H9 (cell line): ENCODE data around the gene ARHGAP22. TPM values are rescaled to one million over a fixed set of nuclear protein-coding genes. Genes with fewer than 3 reads are reported as not detected.

ENCODE experiments used
- DNase-seq: peaks from one replicate; pipeline ENCODE4 v3.0.0-alpha.2; 2017
- H2AFZ ChIP-seq: one replicate; pipeline ENCODE4 v1.6.1; 2013; ENCODE audit warnings: mild to moderate bottlenecking, low read length, control low read depth, moderate library complexity
- H2AK5ac ChIP-seq: 2 replicates; pipeline ENCODE4 v1.6.1; 2013; ENCODE audit warnings: low read length, control low read depth, mixed read lengths; ENCODE audit not compliant: insufficient read length
- H2BK120ac ChIP-seq: one replicate; pipeline ENCODE4 v1.6.1; 2013; ENCODE audit warnings: low read depth, mild to moderate bottlenecking, low read length, control low read depth, inconsistent platforms; ENCODE audit not compliant: poor library complexity, severe bottlenecking
- H2BK12ac ChIP-seq: 2 replicates; pipeline ENCODE4 v1.6.1; 2013; ENCODE audit warnings: low read length, control low read depth, mixed read lengths, low read depth; ENCODE audit not compliant: insufficient read length
- H2BK15ac ChIP-seq: 2 replicates; pipeline ENCODE4 v1.6.1; 2013; ENCODE audit warnings: low read depth, low read length, control low read depth
- H2BK20ac ChIP-seq: one replicate; pipeline ENCODE4 v1.6.1; 2013; ENCODE audit warnings: low read depth, mild to moderate bottlenecking, low read length, control low read depth, inconsistent platforms; ENCODE audit not compliant: poor library complexity, severe bottlenecking
- H2BK5ac ChIP-seq: 2 replicates; pipeline ENCODE4 v1.6.1; 2013; ENCODE audit warnings: low read length, control low read depth, mixed read lengths; ENCODE audit not compliant: insufficient read length
- H3K14ac ChIP-seq: 2 replicates; pipeline ENCODE4 v1.6.1; 2013; ENCODE audit warnings: low read length, control low read depth; ENCODE audit not compliant: insufficient read depth
- H3K18ac ChIP-seq: 2 replicates; pipeline ENCODE4 v1.6.1; 2013; ENCODE audit warnings: low read depth, mild to moderate bottlenecking, mixed read lengths, low read length, control low read depth; ENCODE audit not compliant: insufficient read length
- H3K23ac ChIP-seq: 2 replicates; pipeline ENCODE4 v1.6.1; 2013; ENCODE audit warnings: low read length, control low read depth, mixed read lengths, low read depth; ENCODE audit not compliant: insufficient read length
- H3K23me2 ChIP-seq: 2 replicates; pipeline ENCODE4 v1.6.1; 2013; ENCODE audit warnings: low read depth, mild to moderate bottlenecking, mixed read lengths, low read length, control low read depth; ENCODE audit not compliant: insufficient read length, poor library complexity, severe bottlenecking
- H3K27ac ChIP-seq: 2 replicates; pipeline ENCODE4 v1.5.1; 2013; ENCODE audit warnings: low read length, control low read depth, mixed read lengths, low read depth; ENCODE audit not compliant: insufficient read length
- H3K27me3 ChIP-seq: 2 replicates; pipeline ENCODE4 v1.6.1; 2013; ENCODE audit warnings: low read length, control low read depth, inconsistent platforms; ENCODE audit not compliant: insufficient read depth
- H3K4ac ChIP-seq: 2 replicates; pipeline ENCODE4 v1.6.1; 2013; ENCODE audit warnings: low read depth, mild to moderate bottlenecking, control low read depth, inconsistent platforms, low read length, moderate library complexity
- H3K4me1 ChIP-seq: 2 replicates; pipeline ENCODE4 v1.6.1; 2013; ENCODE audit warnings: low read length, control low read depth, inconsistent platforms; ENCODE audit not compliant: insufficient read depth
- H3K4me2 ChIP-seq: 2 replicates; pipeline ENCODE4 v1.6.1; 2013; ENCODE audit warnings: low read length, control low read depth, mixed read lengths; ENCODE audit not compliant: insufficient read length, insufficient read depth
- H3K56ac ChIP-seq: 2 replicates; pipeline ENCODE4 v1.6.1; 2013; ENCODE audit warnings: low read depth, mild to moderate bottlenecking, mixed read lengths, low read length, control low read depth; ENCODE audit not compliant: insufficient read length
- H3K79me1 ChIP-seq: 2 replicates; pipeline ENCODE4 v1.6.1; 2013; ENCODE audit warnings: low read depth, mild to moderate bottlenecking, moderate library complexity, low read length, control low read depth, inconsistent platforms; ENCODE audit not compliant: insufficient read depth, poor library complexity, severe bottlenecking
- H3K79me2 ChIP-seq: 2 replicates; pipeline ENCODE4 v1.6.1; 2013; ENCODE audit warnings: low read length, control low read depth, inconsistent platforms; ENCODE audit not compliant: insufficient read depth
- H3K9ac ChIP-seq: 2 replicates; pipeline ENCODE4 v1.6.1; 2013; ENCODE audit warnings: low read length, control low read depth, mixed read lengths; ENCODE audit not compliant: insufficient read length; ENCODE audit errors: extremely low read depth
- H3K9me3 ChIP-seq: one replicate; pipeline ENCODE4 v1.6.1; 2013; ENCODE audit warnings: low read depth, low read length, inconsistent platforms; ENCODE audit not compliant: control insufficient read depth
- H3T11ph ChIP-seq: one replicate; pipeline ENCODE4 v1.6.1; 2013; ENCODE audit warnings: mild to moderate bottlenecking, low read length, control low read depth, inconsistent platforms
- H4K20me1 ChIP-seq: one replicate; pipeline ENCODE4 v1.6.1; 2013; ENCODE audit not compliant: control insufficient read depth, insufficient read length, insufficient read depth
- H4K5ac ChIP-seq: 2 replicates; pipeline ENCODE4 v1.6.1; 2013; ENCODE audit warnings: low read depth, mild to moderate bottlenecking, mixed read lengths, low read length, control low read depth; ENCODE audit not compliant: insufficient read length
- H4K8ac ChIP-seq: replicated peaks from 2 replicates; pipeline ENCODE4 v1.6.1; 2013; ENCODE audit warnings: low read length, control low read depth, mixed read lengths, low read depth; ENCODE audit not compliant: insufficient read length
- H4K91ac ChIP-seq: 2 replicates; pipeline ENCODE4 v1.6.1; 2013; ENCODE audit warnings: low read depth, mild to moderate bottlenecking, moderate library complexity, mixed read lengths, low read length, control low read depth; ENCODE audit not compliant: insufficient read length
- H3K27ac Mint-ChIP-seq, 3 experiments: 2 replicates in 2 of 3; 3 replicates in 1 of 3; pipeline ENCODE4 v1.8.0; 2020 to 2021; ENCODE audit warnings: mixed read lengths in 3 of 3, mild to moderate bottlenecking in 1 of 3, moderate library complexity in 1 of 3
- H3K27me3 Mint-ChIP-seq: 2 replicates; pipeline ENCODE4 v1.8.0; 2021; ENCODE audit warnings: low read depth, mild to moderate bottlenecking, moderate library complexity, mixed read lengths
- H3K36me3 Mint-ChIP-seq, 3 experiments: 2 replicates in 2 of 3; 3 replicates in 1 of 3; pipeline ENCODE4 v1.8.0; 2020 to 2021; ENCODE audit warnings: low read depth in 3 of 3, mixed read lengths in 3 of 3; ENCODE audit not compliant: insufficient read depth in 1 of 3
- H3K4me1 Mint-ChIP-seq, 2 experiments: 2 replicates each; pipeline ENCODE4 v1.8.0; 2020; ENCODE audit warnings: mixed read lengths in 2 of 2
- H3K4me3 Mint-ChIP-seq, 2 experiments: 2 replicates in 1 of 2; 3 replicates in 1 of 2; pipeline ENCODE4 v1.8.0; 2020 to 2021; ENCODE audit warnings: mild to moderate bottlenecking in 2 of 2, mixed read lengths in 2 of 2, moderate library complexity in 1 of 2
- H3K9me3 Mint-ChIP-seq, 2 experiments: 2 replicates in 1 of 2; 3 replicates in 1 of 2; pipeline ENCODE4 v1.8.0; 2020; ENCODE audit warnings: mild to moderate bottlenecking in 2 of 2, mixed read lengths in 2 of 2, moderate library complexity in 1 of 2
- CTCF ChIP-seq: fragments of 200-600 bp; sonication (generic); conservative IDR thresholded peaks from 3 replicates; pipeline ENCODE4 v1.8.0; 2021; ENCODE audit warnings: antibody characterized with exemption, mild to moderate bottlenecking
- WGBS: extraction: QIAGEN DNeasy Blood & Tissue Kit; methylation state at CpG from one replicate; pipeline ENCODE4 v1.1.7; 2013; ENCODE audit warnings: missing lambda C conversion rate, low lambda C conversion rate, mixed read lengths; ENCODE audit not compliant: insufficient read length; ENCODE audit errors: extremely low coverage; 5-methylcytosine and 5-hydroxymethylcytosine counted together
- total RNA-seq: library from RNA; stranded (reverse); gene quantifications from 2 replicates; pipeline ENCODE4 v1.2.1, GENCODE V29; 2021

ARHGAP22 gene
- total RNA-seq, 1 experiment from 2014 or later, result 7.4 TPM

- Mint-ChIP-seq H3K4me1 (0 out of 4 replicates have a peak, but pooled peaks cover 0 to 5% of the 10 kb centered on the region in 2 experiments), H3K36me3 (no peaks in the 10 kb centered on the region; a peak in 1 of 7 replicates), H3K27me3 (peaks cover 4% of the 10 kb centered on the region), H3K9me3 (0 out of 5 replicates have a peak, but pooled peaks cover 0 to 2% of the 10 kb centered on the region in 2 experiments), H3K27ac (peak overlapping the region in 1 of 3 experiments; percentile 54; a peak in 1 of 7 replicates), H3K4me3 (no peak overlapping the region)
- H2AFZ ChIP-seq, result no peak overlapping the region
- no peak overlapping the region for H2BK20ac ChIP-seq
- no peak overlapping the region for H3K4ac ChIP-seq
- no peak overlapping the region for H2BK5ac ChIP-seq
- no peaks in the 10 kb centered on the region for H3K23me2 ChIP-seq
- no peak overlapping the region for H2BK120ac ChIP-seq
- H3K79me1 ChIP-seq, result no peaks in the 10 kb centered on the region
- H3K56ac ChIP-seq, result no peak overlapping the region
- H3K23ac ChIP-seq, result no peak overlapping the region
- no peaks in the 10 kb centered on the region for H3K9me3 ChIP-seq
- no peak overlapping the region for H2BK15ac ChIP-seq
- H4K91ac ChIP-seq, result no peak overlapping the region
- H3K27ac ChIP-seq, result no peak overlapping the region
- WGBS, result no CpG with 5 or more reads among the region's 1 CpG
- H3K79me2 ChIP-seq, result no peaks in the 10 kb centered on the region
- no peaks in the 10 kb centered on the region for H4K20me1 ChIP-seq
- H3K4me1 ChIP-seq, result no peaks in the 10 kb centered on the region; the same call in 1 of the 2 replicates
- no peaks in the 10 kb centered on the region for H3K27me3 ChIP-seq
- H4K8ac ChIP-seq, result no peak overlapping the region
- DNase-seq, result no peak
- no peak for TF ChIP-seq CTCF
- no peak overlapping the region for H3K9ac ChIP-seq
- H3K4me2 ChIP-seq, result no peak overlapping the region
- H3K14ac ChIP-seq, result no peak overlapping the region
- no peak overlapping the region for H2BK12ac ChIP-seq
- H4K5ac ChIP-seq, result no peak overlapping the region
- no peak overlapping the region for H3K18ac ChIP-seq
- H2AK5ac ChIP-seq, result no peak overlapping the region
- no peak overlapping the region for H3T11ph ChIP-seq
Observed at GRCh38 chr10:48625826-48626134, 20.9 kb upstream of the ARHGAP22 start.
